PC-9 (cell line): ENCODE measurements around the gene RPL37A. TPM values are rescaled to one million over a fixed set of nuclear protein-coding genes. Genes with fewer than 3 reads are reported as not detected.

ENCODE experiments used
- BruUV-seq: library from RNA; stranded (reverse); fragments of 400-500 nt; replicated peaks from 2 replicates; lab custom pipeline; 2021; lab: Mats Ljungman, UMichigan
- CTCF ChIA-PET: fragments of 300-600 bp; sonication (Branson Sonifier 250); formaldehyde crosslinking; loops from one replicate; lab custom pipeline; 2022; ENCODE audit warnings: antibody characterized with exemption; lab: Charles Lee
- POLR2A ChIA-PET: fragments of 300-600 bp; sonication (Branson Sonifier 250); formaldehyde crosslinking; loops from one replicate; lab custom pipeline; 2022; ENCODE audit warnings: antibody characterized with exemption; ENCODE audit not compliant: unreplicated experiment; lab: Charles Lee
- DNase-seq, 2 experiments: peaks; one replicate each; pipeline versions ENCODE4 v3.0.0 to v3.0.0-alpha.2; 2015 to 2022; ENCODE audit warnings: mixed read lengths in 1 of 2
- H2AFZ ChIP-seq: fragments of 200-600 bp; sonication (generic); 2 replicates; pipeline ENCODE4 v1.8.1; 2017; ENCODE audit warnings: antibody characterized with exemption
- H3F3A ChIP-seq: fragments of 200-600 bp; sonication (generic); 2 replicates; pipeline ENCODE4 v1.8.1; 2017; ENCODE audit warnings: antibody characterized with exemption, mild to moderate bottlenecking, low read depth; ENCODE audit not compliant: insufficient read depth
- H3K27ac ChIP-seq: fragments of 200-600 bp; sonication (generic); 2 replicates; pipeline ENCODE4 v1.6.1; 2016; ENCODE audit warnings: mixed run types
- H3K27me3 ChIP-seq: fragments of 200-600 bp; sonication (generic); 2 replicates; pipeline ENCODE4 v1.6.1; 2016; ENCODE audit warnings: low read depth, mixed run types; ENCODE audit not compliant: insufficient read depth
- H3K36me3 ChIP-seq: fragments of 200-600 bp; sonication (generic); 2 replicates; pipeline ENCODE4 v1.6.1; 2016; ENCODE audit warnings: low read depth, mixed run types
- H3K4me1 ChIP-seq: fragments of 200-600 bp; sonication (generic); replicated peaks from 2 replicates; pipeline ENCODE4 v1.6.1; 2016; ENCODE audit warnings: mixed run types; ENCODE audit not compliant: insufficient read depth
- H3K4me2 ChIP-seq: fragments of 200-600 bp; sonication (generic); 2 replicates; pipeline ENCODE4 v1.6.1; 2017; ENCODE audit warnings: mixed run types
- H3K4me3 ChIP-seq: fragments of 200-600 bp; sonication (generic); 2 replicates; pipeline ENCODE4 v1.6.1; 2016; ENCODE audit warnings: mixed run types
- H3K79me2 ChIP-seq: fragments of 200-600 bp; sonication (generic); 2 replicates; pipeline ENCODE4 v1.6.1; 2017; ENCODE audit warnings: low read depth, mixed run types
- H3K9me2 ChIP-seq: fragments of 200-600 bp; sonication (generic); 2 replicates; pipeline ENCODE4 v1.8.1; 2017; ENCODE audit warnings: mild to moderate bottlenecking; ENCODE audit not compliant: insufficient read depth
- H3K9me3 ChIP-seq: fragments of 200-600 bp; sonication (generic); 2 replicates; pipeline ENCODE4 v1.8.1; 2016; ENCODE audit warnings: low read depth; ENCODE audit not compliant: insufficient read depth
- H4K20me1 ChIP-seq: fragments of 200-600 bp; sonication (generic); 2 replicates; pipeline ENCODE4 v1.8.1; 2017; ENCODE audit not compliant: insufficient read depth
- CTCF ChIP-seq: fragments of 200-600 bp; sonication (generic); conservative IDR thresholded peaks from 2 replicates; pipeline ENCODE4 v1.6.1; 2017; ENCODE audit warnings: mixed run types, antibody characterized with exemption, mild to moderate bottlenecking, moderate library complexity
- EZH2 ChIP-seq: fragments of 200-600 bp; sonication (generic); IDR thresholded peaks from 2 replicates; pipeline ENCODE4 v1.8.0; 2017; ENCODE audit warnings: antibody characterized with exemption, low read depth
- intact Hi-C: fragments of 100-400 bp; cut with micrococcal nuclease; formaldehyde crosslinking; loops from one replicate; pipeline ENCODE4 v1.10.0; 2022; ENCODE audit not compliant: unreplicated experiment
- total RNA-seq: library from RNA; stranded (reverse); gene quantifications from 2 replicates; pipeline ENCODE4 v1.2.3, GENCODE V29; 2021

RPL37A gene
- total RNA-seq, 1 experiment from 2014 or later: 2,248 TPM

- H3K36me3 ChIP-seq: no peaks in the 10 kb centered on the region
- H3K4me2 ChIP-seq: no peak overlapping the region
- CTCF ChIA-PET: no interaction called here
- H2AFZ ChIP-seq: no peak overlapping the region
- intact Hi-C loops: no loop called here
- peaks cover 10% of the 10 kb centered on the region for H3K4me1 ChIP-seq
- POLR2A ChIA-PET: no interaction called here
- H4K20me1 ChIP-seq: no peaks in the 10 kb centered on the region
- H3K4me3 ChIP-seq: no peak overlapping the region
- H3K9me2 ChIP-seq: no peaks in the 10 kb centered on the region
- no TSS peak for BruUV-seq
- H3K79me2 ChIP-seq: no peaks in the 10 kb centered on the region
- no peaks in the 10 kb centered on the region for H3K9me3 ChIP-seq
- H3F3A ChIP-seq: peaks cover 8% of the 10 kb centered on the region; the same call in 1 of the 2 replicates
- DNase-seq: no peak
- no peaks in the 10 kb centered on the region for H3K27me3 ChIP-seq
- no peak overlapping the region for H3K27ac ChIP-seq
- TF ChIP-seq CTCF (no peak), EZH2 (no peak)
Observed at GRCh38 chr2:216545359-216545758, 46.7 kb downstream of the RPL37A start.

- Histone ChIP-seq H3K4me1 (peaks cover 1% of the 10 kb centered on the region; the same call in 1 of the 2 replicates), H3K36me3 (no peaks in the 10 kb centered on the region), H3K79me2 (no peaks in the 10 kb centered on the region), H4K20me1 (no peaks in the 10 kb centered on the region), H3F3A (no peaks in the 10 kb centered on the region), H3K27ac (no peak overlapping the region), H3K4me2 (no peak overlapping the region), H3K9me3 (no peaks in the 10 kb centered on the region), H3K9me2 (no peaks in the 10 kb centered on the region), H3K27me3 (no peaks in the 10 kb centered on the region), H3K4me3 (no peak overlapping the region), H2AFZ (no peak overlapping the region)
- ChIA-PET CTCF (no interaction called here), POLR2A (no interaction called here)
- no peak for DNase-seq
- no TSS peak for BruUV-seq
- TF ChIP-seq EZH2: no peak
- TF ChIP-seq CTCF: no peak
- intact Hi-C loops: no loop called here
Observed at GRCh38 chr2:216546241-216546640, 47.6 kb downstream of the RPL37A start.

- Histone ChIP-seq H3K4me1 (no peaks in the 10 kb centered on the region), H3K9me2 (no peaks in the 10 kb centered on the region), H3K36me3 (no peaks in the 10 kb centered on the region), H3K4me3 (no peak overlapping the region), H3K9me3 (no peaks in the 10 kb centered on the region), H3K4me2 (no peak overlapping the region), H3K27ac (no peak overlapping the region), H3F3A (no peaks in the 10 kb centered on the region), H2AFZ (no peak overlapping the region), H4K20me1 (no peaks in the 10 kb centered on the region), H3K27me3 (no peaks in the 10 kb centered on the region), H3K79me2 (no peaks in the 10 kb centered on the region)
- TF ChIP-seq EZH2 (no peak), CTCF (no peak)
- intact Hi-C loops: no loop called here
- no peak for DNase-seq
- ChIA-PET CTCF (no interaction called here), POLR2A (no interaction called here)
- no TSS peak for BruUV-seq
Observed at GRCh38 chr2:216546641-216547403, 48.2 kb downstream of the RPL37A start.
